GM23248 (cell line): ENCODE data around the gene MRPS24. TPM values are rescaled to one million over a fixed set of nuclear protein-coding genes. Genes with fewer than 3 reads are reported as not detected.
"Not testable (repeated sequence)": the region's sequence is repeated elsewhere in the genome, so short reads cannot be mapped to it uniquely, and the experiment has no call there.

ENCODE experiments used
- DNase-seq: peaks from one replicate; pipeline ENCODE4 v3.0.0-alpha.2; 2015
- H2AFZ ChIP-seq: fragments of 200-600 bp; sonication (generic); 2 replicates; pipeline ENCODE4 v1.6.1; 2016; ENCODE audit warnings: antibody characterized with exemption
- H3F3A ChIP-seq: fragments of 200-600 bp; sonication (generic); 2 replicates; pipeline ENCODE4 v1.6.1; 2016; ENCODE audit warnings: mild to moderate bottlenecking, antibody characterized with exemption, mixed run types; ENCODE audit not compliant: insufficient read depth
- H3K27ac ChIP-seq: fragments of 200-600 bp; sonication (generic); 2 replicates; pipeline ENCODE4 v1.5.1; 2016; ENCODE audit warnings: mild to moderate bottlenecking
- H3K27me3 ChIP-seq: fragments of 200-600 bp; sonication (generic); replicated peaks from 2 replicates; pipeline ENCODE4 v1.6.1; 2016; ENCODE audit warnings: mild to moderate bottlenecking; ENCODE audit not compliant: insufficient read depth
- H3K36me3 ChIP-seq: fragments of 200-600 bp; sonication (generic); 2 replicates; pipeline ENCODE4 v1.6.1; 2016; ENCODE audit warnings: low read depth, mild to moderate bottlenecking
- H3K4me1 ChIP-seq: fragments of 200-600 bp; sonication (generic); 2 replicates; pipeline ENCODE4 v1.6.1; 2016; ENCODE audit warnings: mild to moderate bottlenecking; ENCODE audit not compliant: insufficient read depth
- H3K4me2 ChIP-seq: fragments of 200-600 bp; sonication (generic); one replicate; pipeline ENCODE4 v1.6.1; 2016; ENCODE audit warnings: mild to moderate bottlenecking; ENCODE audit not compliant: unreplicated experiment
- H3K4me3 ChIP-seq: fragments of 200-600 bp; sonication (generic); 2 replicates; pipeline ENCODE4 v1.5.1; 2016; ENCODE audit warnings: mild to moderate bottlenecking
- H3K79me2 ChIP-seq: fragments of 200-600 bp; sonication (generic); 2 replicates; pipeline ENCODE4 v1.6.1; 2016; ENCODE audit warnings: mild to moderate bottlenecking; ENCODE audit not compliant: insufficient read depth
- H3K9ac ChIP-seq: fragments of 200-600 bp; sonication (generic); 2 replicates; pipeline ENCODE4 v1.6.1; 2016; ENCODE audit warnings: mild to moderate bottlenecking
- H3K9me2 ChIP-seq: fragments of 200-600 bp; sonication (generic); 2 replicates; pipeline ENCODE4 v1.6.1; 2016; ENCODE audit warnings: mixed run types, mild to moderate bottlenecking, moderate library complexity; ENCODE audit not compliant: insufficient read depth
- H3K9me3 ChIP-seq: fragments of 200-600 bp; sonication (generic); one replicate; pipeline ENCODE4 v1.6.1; 2017; ENCODE audit warnings: low read depth
- H4K20me1 ChIP-seq: fragments of 200-600 bp; sonication (generic); 2 replicates; pipeline ENCODE4 v1.6.0; 2016; ENCODE audit not compliant: insufficient read depth
- EZH2 ChIP-seq: fragments of 200-600 bp; sonication (generic); IDR thresholded peaks from 2 replicates; pipeline ENCODE4 v1.6.1; 2018; ENCODE audit warnings: antibody characterized with exemption, mild to moderate bottlenecking; ENCODE audit not compliant: insufficient read depth, poor library complexity, severe bottlenecking
- EZH2phosphoT487 ChIP-seq: fragments of 200-600 bp; sonication (generic); IDR thresholded peaks from 2 replicates; pipeline ENCODE4 v1.6.1; 2018; ENCODE audit warnings: antibody characterized with exemption, moderate library complexity, mild to moderate bottlenecking, low read depth; ENCODE audit not compliant: insufficient read depth
- WGBS, 2 experiments: methylation state at CpG; one replicate each; pipeline ENCODE4 v1.1.6; 2015 to 2017; ENCODE audit warnings: low lambda C conversion rate in 2 of 2, low coverage in 1 of 2; ENCODE audit errors: missing lambda C conversion rate in 2 of 2; 5-methylcytosine and 5-hydroxymethylcytosine counted together
- in situ Hi-C: fragments of 300-500 bp; cut with MboI; formaldehyde crosslinking; loops from 2 replicates; pipeline ENCODE4 v1.15.0; 2020
- polyA plus RNA-seq: library from polyadenylated mRNA; unstranded; fragments of >200 nt; fragmentation: Nextera tagmentation; extraction: Ambion mirVana; gene quantifications from 2 replicates; pipeline ENCODE4 v1.2.1, GENCODE V29; 2016
- small RNA-seq: library from RNA; depleted of rRNA; stranded (forward); fragments of <200 nt; gene quantifications from one replicate; pipeline ENCODE3, GENCODE V24; 2014; ENCODE audit warnings: low read depth, low replicate concordance
- total RNA-seq: library from RNA; depleted of rRNA; stranded (reverse); fragments of >200 nt; shearing (Covaris generic); gene quantifications from 2 replicates; pipeline ENCODE4 v1.2.3, GENCODE V29; 2014; rRNA removed

MRPS24 gene
- total and polyA plus RNA-seq, 2 experiments from 2014 or later, result 113 to 163 TPM

DNA sequence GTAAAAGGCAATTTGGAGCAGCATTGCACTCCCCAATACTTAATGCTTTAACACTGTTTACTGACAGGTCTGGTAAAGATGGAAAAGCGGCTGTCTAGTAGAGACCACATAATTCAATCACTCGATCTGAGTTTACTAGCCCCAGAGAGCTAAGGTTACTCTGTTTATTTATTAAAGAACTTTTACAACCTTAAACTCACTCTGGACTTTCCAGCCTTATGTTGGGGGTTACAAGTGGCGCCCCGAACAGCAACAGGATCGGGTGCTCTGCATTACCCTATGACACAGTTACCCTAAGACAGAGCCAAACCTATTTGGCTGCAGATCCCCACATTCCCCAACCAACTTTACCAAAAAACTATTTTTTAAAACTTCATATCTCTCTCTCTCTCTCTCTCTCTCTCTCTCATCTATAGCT, 43.9 kb downstream of the MRPS24 start:
- Histone ChIP-seq H3K4me2 (no peak overlapping the region), H3K79me2 (no peaks in the 10 kb centered on the region), H2AFZ (no peak overlapping the region), H3K9me3 (no peaks in the 10 kb centered on the region), H3K36me3 (no peaks in the 10 kb centered on the region), H3K9ac (no peak overlapping the region), H3F3A (no peaks in the 10 kb centered on the region), H3K9me2 (no peaks in the 10 kb centered on the region), H3K27ac (no peak overlapping the region), H4K20me1 (no peaks in the 10 kb centered on the region), H3K27me3 (peaks cover 46% of the 10 kb centered on the region), H3K4me3 (no peak overlapping the region), H3K4me1 (no peaks in the 10 kb centered on the region)
- in situ Hi-C loops, result loop anchor here (25.0 kb wide), 1 partner anchor 238 kb away; the partner anchor contains the start of gene STK17A
- WGBS, 2 experiments, result 69 to 81% methylated on average over 5 of the region's 5 CpGs
- DNase-seq, result no peak
- no peak for TF ChIP-seq EZH2
- TF ChIP-seq EZH2phosphoT487, result no peak

DNA sequence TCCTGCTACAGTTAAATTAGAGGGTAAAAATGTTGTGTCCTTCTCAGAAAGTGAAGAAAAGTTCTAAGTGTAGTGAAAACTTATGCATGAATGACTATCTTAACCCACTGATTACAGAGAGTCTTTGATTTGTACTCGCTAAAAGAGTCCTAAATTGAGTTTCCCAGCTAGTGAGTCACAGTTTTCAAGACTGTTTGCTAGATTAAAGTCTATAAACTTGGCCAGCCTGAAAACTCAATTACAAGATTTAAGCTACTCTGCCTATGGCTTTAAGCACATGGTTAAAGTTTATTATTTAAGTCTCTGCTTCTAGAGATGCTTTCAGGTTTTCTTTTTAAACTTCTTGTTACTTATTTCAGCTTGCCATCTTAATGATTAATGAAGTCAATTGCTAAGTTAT, 44.4 kb downstream of the MRPS24 start:
- no peaks in the 10 kb centered on the region for H4K20me1 ChIP-seq
- no peaks in the 10 kb centered on the region for H3K9me3 ChIP-seq
- no peaks in the 10 kb centered on the region for H3K36me3 ChIP-seq
- DNase-seq, result peak; percentile 3
- in situ Hi-C loops, result loop anchor here (25.0 kb wide), 1 partner anchor 238 kb away; the partner anchor contains the start of gene STK17A
- no peak overlapping the region for H3K4me2 ChIP-seq
- no peaks in the 10 kb centered on the region for H3K4me1 ChIP-seq
- 91 to 100% methylated on average over 1 of the region's 1 CpG for WGBS, 2 experiments
- no peaks in the 10 kb centered on the region for H3F3A ChIP-seq
- H2AFZ ChIP-seq, result no peak overlapping the region
- peaks cover 50% of the 10 kb centered on the region for H3K27me3 ChIP-seq
- H3K4me3 ChIP-seq, result no peak overlapping the region
- no peak overlapping the region for H3K9ac ChIP-seq
- no peaks in the 10 kb centered on the region for H3K79me2 ChIP-seq
- H3K27ac ChIP-seq, result no peak overlapping the region
- no peaks in the 10 kb centered on the region for H3K9me2 ChIP-seq
- no peak for TF ChIP-seq EZH2phosphoT487
- no peak for TF ChIP-seq EZH2

DNA sequence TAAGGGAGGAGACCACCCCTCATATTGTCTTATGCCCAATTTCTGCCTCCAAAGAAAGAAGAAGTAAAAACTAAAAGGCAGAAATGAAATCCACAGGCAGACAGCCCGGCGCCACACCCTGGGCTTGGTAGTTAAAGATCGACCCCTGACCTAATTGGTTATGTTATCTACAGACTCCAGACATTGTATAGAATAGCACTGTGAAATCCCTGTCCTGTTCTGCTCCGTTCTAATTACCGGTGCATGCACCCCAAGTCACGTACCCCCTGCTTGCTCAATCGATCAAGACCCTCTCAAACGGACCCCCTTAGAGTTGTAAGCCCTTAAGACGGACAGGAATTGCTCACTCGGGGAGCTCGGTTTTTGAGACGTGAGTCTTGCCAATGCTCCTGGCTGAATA, 44.8 kb downstream of the MRPS24 start:
- H3K4me3 ChIP-seq, H3K9me3 ChIP-seq, H3K4me1 ChIP-seq, H3K36me3 ChIP-seq, H3K9ac ChIP-seq, H3F3A ChIP-seq, H2AFZ ChIP-seq, H4K20me1 ChIP-seq, in situ Hi-C loops, H3K4me2 ChIP-seq, DNase-seq, H3K27ac ChIP-seq, H3K79me2 ChIP-seq, H3K9me2 ChIP-seq: not testable (repeated sequence)
- 71 to 72% methylated on average over 12 of the region's 12 CpGs for WGBS, 2 experiments
- peaks cover 51% of the 10 kb centered on the region for H3K27me3 ChIP-seq

DNA sequence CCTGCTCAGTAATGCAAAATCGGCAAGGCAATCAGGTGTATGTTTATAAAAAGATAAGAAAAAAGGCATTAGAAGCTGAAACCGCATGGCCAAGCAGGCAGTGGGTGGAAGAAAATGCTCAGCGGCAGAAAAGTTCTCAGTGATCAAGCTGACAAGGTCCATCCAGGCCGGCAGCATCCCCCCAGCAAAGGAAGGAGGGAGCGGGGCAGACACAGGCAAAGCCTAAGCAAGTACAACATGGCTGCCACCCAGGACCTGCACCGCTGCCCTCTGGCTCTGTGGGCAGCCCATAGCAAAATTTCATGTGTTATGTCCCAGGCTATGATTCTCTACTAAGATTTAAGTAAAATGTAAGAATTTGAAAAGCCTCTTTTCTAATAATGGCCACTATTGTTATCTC, 45.4 kb downstream of the MRPS24 start:
- no peak for DNase-seq
- Histone ChIP-seq H3K27me3 (peaks cover 51% of the 10 kb centered on the region), H3K4me1 (no peaks in the 10 kb centered on the region), H3K9ac (no peak overlapping the region), H2AFZ (no peak overlapping the region), H3K9me3 (no peaks in the 10 kb centered on the region), H3F3A (no peaks in the 10 kb centered on the region), H3K36me3 (no peaks in the 10 kb centered on the region), H4K20me1 (no peaks in the 10 kb centered on the region), H3K27ac (no peak overlapping the region), H3K79me2 (no peaks in the 10 kb centered on the region), H3K9me2 (no peaks in the 10 kb centered on the region), H3K4me2 (no peak overlapping the region), H3K4me3 (no peak overlapping the region)
- WGBS, 2 experiments, result 88 to 90% methylated on average over 6 of the region's 6 CpGs
- no peak for TF ChIP-seq EZH2
- no peak for TF ChIP-seq EZH2phosphoT487
- in situ Hi-C loops, result no loop called here

DNA sequence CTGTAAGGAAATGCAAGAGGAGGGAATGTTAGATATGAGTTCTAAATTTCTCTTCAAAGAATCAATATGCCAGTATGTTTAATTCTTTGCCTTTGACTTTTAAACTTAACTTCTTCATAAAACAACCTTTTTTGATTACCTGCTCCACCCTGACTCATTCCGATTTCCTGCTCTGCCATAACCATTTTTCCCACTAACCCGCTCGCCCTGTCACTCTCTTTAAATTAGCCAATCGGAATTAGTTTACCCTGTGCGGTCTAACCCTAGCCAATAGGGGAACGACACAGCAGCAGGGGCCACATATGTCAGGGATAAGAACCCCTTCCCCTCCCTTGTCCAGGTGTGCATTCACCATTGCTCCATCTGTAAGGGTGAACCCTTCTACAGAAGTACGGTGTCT, 45.9 kb downstream of the MRPS24 start:
- H3K4me2 ChIP-seq, H3K9me2 ChIP-seq, H3K4me3 ChIP-seq, in situ Hi-C loops, H3K27ac ChIP-seq, DNase-seq, H3F3A ChIP-seq, H4K20me1 ChIP-seq, H3K4me1 ChIP-seq, H3K36me3 ChIP-seq, H2AFZ ChIP-seq, H3K79me2 ChIP-seq, H3K9me3 ChIP-seq, H3K9ac ChIP-seq: not testable (repeated sequence)
- 81 to 82% methylated on average over 7 of the region's 7 CpGs for WGBS, 2 experiments
- peaks cover 51% of the 10 kb centered on the region for H3K27me3 ChIP-seq

Small RNA genes within 50 kb of the gene (small RNA-seq; reads per million reads assigned to genes)
- gene MRPS24, result not detected

Other genes starting within 250 kb of the MRPS24 start
- 26.1 and 53.4 TPM in 2 replicates for gene COA1, start 140.0 kb downstream of the MRPS24 start, total RNA-seq
- 54.3 and 59.5 TPM in 2 replicates for gene COA1, start 140.0 kb downstream of the MRPS24 start, polyA plus RNA-seq
- gene BLVRA, start 110.8 kb downstream of the MRPS24 start, total RNA-seq, result 12.8 and 14.7 TPM in 2 replicates
- gene BLVRA, start 110.8 kb downstream of the MRPS24 start, polyA plus RNA-seq, result 47.0 and 52.6 TPM in 2 replicates
- 29.6 and 36.8 TPM in 2 replicates for gene URGCP, start 37.1 kb upstream of the MRPS24 start, total RNA-seq
- 25.9 and 26.5 TPM in 2 replicates for gene URGCP, start 37.1 kb upstream of the MRPS24 start, polyA plus RNA-seq
- gene UBE2D4, start 56.9 kb upstream of the MRPS24 start, total RNA-seq, result 21.7 and 33.0 TPM in 2 replicates
- 20.5 and 22.0 TPM in 2 replicates for gene UBE2D4, start 56.9 kb upstream of the MRPS24 start, polyA plus RNA-seq
- gene SPDYE1, start 128.4 kb upstream of the MRPS24 start, total RNA-seq, result not detected in 2 replicates
- gene SPDYE1, start 128.4 kb upstream of the MRPS24 start, polyA plus RNA-seq, result 0.28 and 0.60 TPM in 2 replicates
- gene DBNL, start 175.2 kb upstream of the MRPS24 start, total RNA-seq, result 175 and 196 TPM in 2 replicates
- gene DBNL, start 175.2 kb upstream of the MRPS24 start, polyA plus RNA-seq, result 145 and 163 TPM in 2 replicates
- not detected in 2 replicates for gene PGAM2, start 196.1 kb upstream of the MRPS24 start, total RNA-seq
- not detected in 2 replicates for gene PGAM2, start 196.1 kb upstream of the MRPS24 start, polyA plus RNA-seq
- 13.9 and 20.3 TPM in 2 replicates for gene POLM, start 213.0 kb upstream of the MRPS24 start, total RNA-seq
- gene POLM, start 213.0 kb upstream of the MRPS24 start, polyA plus RNA-seq, result 10.7 and 12.9 TPM in 2 replicates
- 53.0 and 63.2 TPM in 2 replicates for gene AEBP1, start 234.8 kb upstream of the MRPS24 start, total RNA-seq
- gene AEBP1, start 234.8 kb upstream of the MRPS24 start, polyA plus RNA-seq, result 46.6 and 47.0 TPM in 2 replicates